NCI-H82 treated with DMSO at 0.1 percent for 48 hours (cell line): ENCODE data around the gene OR10A5.
"Not testable (repeated sequence)": the region's sequence is repeated elsewhere in the genome, so short reads cannot be mapped to it uniquely, and the experiment has no call there.

Experiments used
- DNase-seq: peaks from one replicate; lab custom pipeline; 2025; ENCODE audit not compliant: unreplicated experiment; lab: John Stamatoyannopoulos, UW

Gene OR10A5

DNA sequence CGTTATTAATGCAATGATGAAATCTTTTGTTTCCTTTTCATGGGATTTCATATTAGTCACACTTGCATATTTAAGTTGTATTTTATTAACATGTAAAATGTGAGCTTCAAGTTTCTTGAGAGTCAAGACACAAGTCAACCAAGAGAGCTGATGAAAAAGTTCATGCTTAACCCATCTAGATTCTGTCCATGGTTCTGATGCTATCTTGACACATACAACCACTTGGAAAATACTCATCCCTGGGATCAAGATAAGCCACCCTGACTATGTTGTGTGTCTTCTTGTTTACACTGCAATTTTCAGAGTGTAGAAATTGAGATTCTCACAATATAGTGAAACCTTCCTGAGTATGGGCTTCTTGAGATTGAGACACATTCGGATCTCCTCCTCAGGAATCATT lies 30.3 kb downstream of the OR10A5 start:
- no peak for DNase-seq

DNA sequence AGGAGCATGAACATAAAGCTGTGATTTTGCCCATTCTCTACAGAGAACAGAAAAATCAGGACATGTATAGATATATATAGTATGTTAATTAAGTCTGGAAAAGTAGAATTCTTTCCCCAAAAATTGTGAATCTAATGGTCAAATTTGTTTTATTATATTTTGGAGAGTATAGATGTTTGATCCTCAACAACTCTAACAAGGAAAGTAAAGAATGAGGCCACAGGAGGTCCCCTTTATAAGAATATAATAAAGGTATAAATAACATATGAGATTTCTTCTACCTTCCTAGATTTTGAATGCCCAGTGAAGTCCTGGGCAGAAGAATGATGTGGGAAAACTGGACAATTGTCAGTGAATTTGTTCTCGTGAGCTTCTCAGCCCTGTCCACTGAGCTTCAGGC lies 30.8 kb downstream of the OR10A5 start, which contains the start of gene OR10A4:
Gene OR10A4, plus strand, starts transcription at position 301 of the 400 bp plus-strand sequence. Its CDS starts 23 bp downstream, at position 324.
- DNase-seq: no peak

DNA sequence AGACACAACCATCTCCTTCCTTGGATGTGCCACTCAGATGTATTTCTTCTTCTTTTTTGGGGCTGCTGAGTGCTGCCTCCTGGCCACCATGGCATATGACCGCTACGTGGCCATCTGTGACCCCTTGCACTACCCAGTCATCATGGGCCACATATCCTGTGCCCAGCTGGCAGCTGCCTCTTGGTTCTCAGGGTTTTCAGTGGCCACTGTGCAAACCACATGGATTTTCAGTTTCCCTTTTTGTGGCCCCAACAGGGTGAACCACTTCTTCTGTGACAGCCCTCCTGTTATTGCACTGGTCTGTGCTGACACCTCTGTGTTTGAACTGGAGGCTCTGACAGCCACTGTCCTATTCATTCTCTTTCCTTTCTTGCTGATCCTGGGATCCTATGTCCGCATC lies 31.4 kb downstream of the OR10A5 start:
- DNase-seq: no peak

DNA sequence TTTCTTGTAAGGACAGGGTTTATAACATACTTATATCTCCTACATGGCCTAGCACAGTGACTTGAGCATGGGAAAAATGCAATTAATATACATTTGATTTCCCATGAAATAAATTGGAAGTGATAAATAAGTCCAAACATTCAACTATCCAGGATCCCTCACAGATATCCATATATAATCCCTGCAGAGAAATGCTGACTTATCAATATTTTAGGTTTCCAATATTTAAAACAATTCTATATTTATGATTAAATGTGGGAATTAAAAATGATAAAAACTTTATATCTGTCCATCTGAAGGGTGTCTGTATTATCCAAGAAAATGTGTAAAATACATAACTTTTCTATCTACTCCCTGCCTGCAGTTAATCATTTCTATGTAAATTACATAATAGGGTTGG lies 37.3 kb downstream of the OR10A5 start:
- DNase-seq: no peak

DNA sequence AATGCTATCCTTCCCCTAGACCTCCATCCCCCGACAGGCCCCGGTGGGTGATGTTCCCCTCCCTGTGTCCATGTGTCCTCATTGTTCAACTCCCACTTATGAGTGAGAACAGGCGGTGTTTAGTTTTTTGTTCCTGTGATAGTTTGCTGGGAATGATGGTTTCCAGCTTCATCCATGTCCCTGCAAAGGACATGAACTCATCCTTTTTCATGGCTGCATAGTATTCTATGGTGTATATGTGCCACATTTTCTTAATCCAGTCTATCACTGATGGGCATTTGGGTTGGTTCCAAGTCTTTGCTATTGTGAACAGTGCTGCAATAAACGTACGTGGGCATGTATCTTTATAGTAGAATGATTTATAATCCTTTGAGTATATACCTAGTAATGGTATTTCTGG lies 42.2 kb downstream of the OR10A5 start:
- not testable (repeated sequence) for DNase-seq

DNA sequence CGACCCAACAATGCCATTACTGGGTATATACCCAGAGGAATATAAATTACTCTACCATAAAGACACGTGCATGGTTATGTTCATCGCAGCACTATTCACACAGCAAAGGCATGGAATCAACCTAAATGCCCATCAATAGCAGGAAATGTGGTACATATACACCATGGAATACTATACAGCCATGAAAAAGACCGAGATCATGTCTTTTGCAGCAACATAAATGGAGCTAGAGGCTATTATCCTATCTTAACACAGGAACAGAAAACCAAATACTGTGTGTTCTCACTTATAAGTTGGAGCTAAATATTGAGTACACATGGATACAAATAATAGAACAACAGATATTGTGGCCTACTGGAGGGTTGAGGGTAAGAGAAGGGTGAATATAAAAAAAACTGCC lies 43.3 kb downstream of the OR10A5 start:
- no peak for DNase-seq

DNA sequence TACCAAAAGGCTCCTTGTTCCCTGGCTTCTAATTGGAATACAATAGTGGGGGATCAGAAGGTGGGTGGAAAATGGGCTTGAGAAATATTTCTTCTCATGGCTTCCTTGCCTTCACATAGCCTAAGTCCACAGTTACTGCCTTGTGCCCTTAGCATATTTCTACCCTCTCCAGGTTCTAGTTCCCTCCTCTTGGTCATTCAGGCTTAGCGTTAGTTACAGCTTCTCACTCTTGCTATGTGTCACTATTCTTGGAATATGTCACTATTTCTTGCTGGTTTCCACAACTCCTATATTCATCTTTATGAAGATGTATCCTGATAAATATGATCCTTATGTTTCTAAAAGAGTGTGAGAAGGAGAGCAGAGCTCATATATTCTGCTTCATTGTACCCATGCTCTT lies 44.4 kb downstream of the OR10A5 start:
- no peak for DNase-seq

DNA sequence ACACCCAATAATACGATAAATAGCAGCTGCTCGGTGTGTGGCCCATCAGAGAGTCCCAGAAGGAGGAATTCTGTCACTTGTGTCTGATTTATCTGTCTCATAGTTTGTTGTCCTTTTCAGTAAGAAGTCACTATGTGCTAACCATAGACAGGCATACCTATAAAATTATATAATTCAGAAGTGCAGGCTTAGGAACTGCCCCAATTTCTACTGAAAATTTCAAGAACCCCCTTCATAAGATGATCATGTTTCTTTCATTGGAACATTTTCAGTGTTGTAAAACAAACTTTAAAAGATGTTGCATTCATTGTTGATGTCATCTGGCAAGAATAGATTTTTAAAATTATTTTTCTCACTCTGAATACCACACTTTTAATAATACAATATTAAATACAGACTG lies 46.9 kb downstream of the OR10A5 start, which contains the start of gene OR2D2:
Gene OR2D2, minus strand, starts transcription at position 101 of the 400 bp plus-strand sequence. Its CDS starts 0 bp downstream, at position 101.
- no peak for DNase-seq

DNA sequence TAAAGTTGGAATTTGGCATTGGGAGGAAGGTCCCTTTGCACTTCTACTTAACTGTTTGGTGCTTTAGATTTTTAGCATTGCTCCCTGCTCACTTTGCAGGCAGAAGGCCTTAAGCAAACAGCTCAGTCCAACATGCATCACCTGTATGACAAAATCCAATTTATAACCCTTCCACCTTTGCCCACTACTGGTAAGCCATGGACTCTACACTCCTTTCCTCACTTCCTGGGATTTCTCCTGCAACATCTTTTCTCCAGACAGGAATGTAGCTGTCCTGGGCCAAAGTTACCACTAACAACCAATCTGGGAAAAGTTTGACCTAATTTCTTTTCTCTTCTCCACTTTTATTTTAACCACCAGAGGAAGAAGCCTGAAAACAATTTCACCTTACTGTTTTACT lies 48.6 kb downstream of the OR10A5 start:
- DNase-seq: no peak

DNA sequence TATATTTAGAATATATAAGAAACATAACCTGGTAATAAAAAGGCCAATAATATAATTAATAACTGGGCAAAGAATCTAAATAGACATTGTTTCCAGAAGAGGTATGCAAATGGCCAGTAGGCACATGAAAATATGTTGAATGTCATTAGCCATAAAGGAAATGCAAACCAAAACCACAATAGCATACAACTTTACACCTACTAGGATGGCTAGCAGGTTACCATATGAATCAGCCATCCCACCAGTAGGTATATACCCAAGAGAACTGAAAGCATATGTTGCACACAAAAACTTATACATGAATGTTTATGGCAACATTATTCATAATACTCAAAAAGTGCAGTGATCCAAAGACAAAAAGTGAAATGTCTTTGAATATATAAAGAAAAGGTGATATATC lies 49.5 kb downstream of the OR10A5 start:
- no peak for DNase-seq
